Measurements from ENCODE around the gene RBM44.

RBM44 gene

DNA sequence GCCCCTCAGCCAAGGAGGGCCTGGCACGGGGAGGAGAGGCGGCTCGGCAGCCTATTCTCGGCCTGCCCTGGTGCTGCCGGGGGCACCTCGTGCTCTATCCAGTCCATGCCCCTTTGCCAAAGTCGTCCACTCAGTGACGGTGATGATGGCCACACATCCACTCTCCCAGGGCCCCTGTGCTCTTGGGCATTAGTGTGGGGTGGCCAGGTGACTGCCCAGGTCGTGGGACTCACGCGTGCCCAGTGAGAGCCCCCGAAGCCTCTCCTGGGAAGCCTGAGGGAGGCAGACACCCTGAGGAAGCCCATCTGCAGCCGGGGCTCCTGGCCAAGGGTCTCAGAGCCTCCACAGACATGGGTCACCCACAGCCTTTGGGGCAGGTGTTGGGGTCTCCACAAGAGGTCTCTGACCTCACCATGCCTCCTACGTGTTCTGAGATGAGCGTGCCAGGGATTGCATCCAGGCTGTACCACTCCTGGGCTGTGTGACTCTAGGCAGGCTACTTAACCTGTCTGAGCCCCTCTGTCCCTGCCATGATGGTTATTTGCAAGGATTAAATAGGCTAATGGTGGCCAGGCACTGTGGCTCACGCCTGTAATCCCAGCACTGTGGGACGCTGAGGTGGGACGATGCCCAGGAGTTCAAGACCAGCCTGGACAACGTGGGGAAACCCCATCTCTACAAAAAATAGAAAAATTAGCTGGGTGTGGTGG lies 73.8 kb downstream of the RBM44 start:
- DNase-seq (ENCODE audit: low read depth): no peak

- DNase-seq (ENCODE audit: low read depth): no peak
Observed at GRCh38 chr2:237873421-237873831, 74.8 kb downstream of the RBM44 start.

- DNase-seq (ENCODE audit: low read depth): no peak
Observed at GRCh38 chr2:237873897-237874551, 75.4 kb downstream of the RBM44 start.

DNA sequence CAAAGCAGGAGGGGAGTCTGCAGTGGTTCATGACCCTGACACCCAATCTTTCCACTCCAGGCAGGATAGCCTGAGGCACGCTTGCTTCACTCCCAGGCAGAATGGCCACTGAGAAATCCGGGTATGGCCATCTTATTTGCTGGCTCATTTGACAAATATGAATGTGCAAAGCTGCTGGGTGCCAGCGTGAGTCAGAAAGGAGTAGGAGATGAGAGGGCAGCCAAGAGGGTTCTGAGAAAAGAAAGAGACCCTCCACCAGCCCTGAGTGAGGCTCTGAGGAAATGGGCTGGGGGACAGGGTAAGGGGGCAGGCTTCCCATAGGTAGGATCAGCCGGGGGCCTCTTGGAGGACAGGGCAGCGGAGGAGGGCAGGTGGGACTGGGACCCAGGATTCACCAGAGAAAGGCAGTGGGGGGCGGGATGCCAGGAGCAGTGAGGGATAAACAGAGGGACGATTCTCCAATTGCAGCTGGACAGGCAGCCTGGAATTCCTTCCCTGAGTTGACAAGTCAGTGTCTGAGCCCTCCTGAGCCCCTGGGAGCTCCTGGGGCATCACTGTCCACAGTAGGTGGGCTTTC lies 76.1 kb downstream of the RBM44 start:
- no peak for DNase-seq (ENCODE audit: low read depth)

GRCh38 chr2:237875256-237876060 lies 76.9 kb downstream of the RBM44 start:
- no peak for DNase-seq (ENCODE audit: low read depth)

DNA sequence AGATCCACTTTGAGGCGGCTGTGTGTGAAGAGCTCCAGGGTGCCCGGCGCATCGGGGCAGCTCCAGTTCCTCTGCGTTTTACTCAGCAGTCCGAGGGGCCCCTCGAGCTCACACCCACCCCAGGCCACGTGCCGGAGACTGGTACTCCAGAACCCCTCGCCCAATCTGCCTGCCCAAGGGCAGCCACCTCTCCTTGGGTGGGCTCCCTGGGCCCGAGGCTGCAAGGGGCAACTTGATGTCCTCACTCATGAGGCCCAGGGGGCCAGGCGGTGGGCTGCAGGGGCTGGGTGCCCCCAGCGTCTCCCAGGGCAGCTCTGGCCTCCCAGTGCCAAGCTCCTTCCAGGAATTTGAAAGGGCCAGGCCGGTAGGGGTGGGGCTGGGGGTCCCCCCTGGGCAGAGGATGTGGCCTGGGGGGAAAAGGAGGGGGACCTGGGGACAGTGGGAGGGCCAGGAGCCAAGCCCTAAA lies 77.5 kb downstream of the RBM44 start:
- no peak for DNase-seq (ENCODE audit: low read depth)

DNA sequence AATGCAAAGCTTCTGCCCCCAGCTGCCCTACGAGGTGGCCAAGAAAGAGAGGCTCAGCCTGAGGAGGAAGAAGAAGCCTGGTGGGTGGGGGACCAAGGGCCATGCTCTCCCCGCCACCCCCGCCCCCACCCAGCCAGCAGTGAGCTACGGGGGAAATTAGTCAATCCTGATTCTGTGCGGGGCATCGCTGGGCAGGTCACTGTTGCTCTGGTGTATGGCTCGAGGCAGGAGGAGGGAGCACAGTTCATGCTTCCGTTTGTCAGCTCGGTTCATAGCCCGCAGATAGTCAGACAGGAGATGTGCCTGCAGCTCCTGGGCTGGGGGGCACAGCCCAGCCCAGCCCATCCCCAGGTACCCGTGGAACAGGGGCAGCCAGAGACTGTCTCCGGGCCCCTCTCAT lies 78.0 kb downstream of the RBM44 start:
- DNase-seq (ENCODE audit: low read depth): no peak

DNA sequence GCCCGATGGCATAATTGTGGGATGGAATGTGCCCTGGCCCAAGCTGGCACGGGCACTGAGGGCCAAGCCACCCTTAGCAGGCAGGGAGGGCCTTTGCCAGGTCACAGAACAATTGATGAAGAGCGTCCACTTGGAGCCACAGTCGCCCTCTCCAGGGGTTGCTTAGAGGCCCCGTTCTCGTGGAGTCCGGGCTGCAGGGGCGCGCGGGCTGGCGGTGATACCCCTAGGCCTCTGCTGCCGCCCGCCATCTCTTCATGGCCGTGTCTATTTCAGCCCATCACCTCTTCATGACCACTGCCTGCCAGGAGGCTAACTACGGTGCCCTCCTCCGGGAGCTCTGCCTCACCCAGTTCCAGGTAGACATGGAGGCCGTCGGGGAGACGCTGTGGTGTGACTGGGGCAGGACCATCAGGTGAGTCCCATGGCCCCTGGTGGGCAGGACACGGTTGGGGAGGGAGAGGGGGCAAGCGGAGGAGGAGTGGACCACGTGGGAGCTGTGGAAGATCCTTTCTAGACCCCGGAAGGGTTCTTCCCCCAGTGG lies 78.4 kb downstream of the RBM44 start:
- no peak for DNase-seq (ENCODE audit: low read depth)

DNA sequence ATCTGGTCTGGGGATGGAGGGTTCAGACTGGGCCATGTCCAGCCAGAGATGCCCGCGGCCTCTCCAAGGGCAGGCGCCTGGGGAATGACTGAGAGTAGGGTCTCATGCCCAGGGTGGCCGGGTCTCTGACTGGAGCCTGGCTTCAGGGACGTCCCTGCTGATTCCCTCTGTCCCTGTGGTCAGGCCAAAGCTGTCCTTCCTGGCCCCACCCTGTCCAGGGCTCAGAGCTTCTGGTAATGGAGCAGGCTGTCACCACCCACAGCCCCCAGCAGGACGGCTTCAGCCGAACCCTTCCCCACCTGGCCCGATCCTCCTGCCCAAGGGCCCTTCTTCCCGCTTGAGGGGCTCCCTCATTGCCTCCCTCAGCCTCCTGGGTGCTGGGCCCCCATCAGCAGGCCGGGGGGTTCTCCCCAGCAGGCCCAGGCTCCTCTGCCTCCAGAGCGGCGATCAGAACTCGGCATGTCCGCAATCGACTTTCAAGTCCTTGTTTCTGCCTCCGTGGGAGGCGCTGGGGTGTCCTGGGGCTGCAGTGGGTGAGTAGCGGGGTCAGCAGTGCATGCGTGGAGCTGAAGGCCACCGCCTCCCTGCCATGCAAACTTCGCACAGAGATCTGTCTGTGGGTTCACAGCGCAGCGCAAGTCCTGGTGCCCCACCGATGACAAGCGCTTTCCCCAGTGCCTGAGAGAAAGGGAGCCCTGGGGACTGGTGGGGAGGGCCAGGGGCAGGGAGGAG lies 79.2 kb downstream of the RBM44 start:
- DNase-seq (ENCODE audit: low read depth): no peak

GRCh38 chr2:237878321-237879057 lies 79.9 kb downstream of the RBM44 start:
- no peak for DNase-seq (ENCODE audit: low read depth)

GRCh38 chr2:237879058-237879430 lies 80.5 kb downstream of the RBM44 start:
- DNase-seq (ENCODE audit: low read depth): no peak

GRCh38 chr2:237879991-237880560 lies 81.5 kb downstream of the RBM44 start:
- DNase-seq (ENCODE audit: low read depth): no peak

- DNase-seq (ENCODE audit: low read depth): no peak
Observed at GRCh38 chr2:237882510-237883481, 84.2 kb downstream of the RBM44 start.

DNA sequence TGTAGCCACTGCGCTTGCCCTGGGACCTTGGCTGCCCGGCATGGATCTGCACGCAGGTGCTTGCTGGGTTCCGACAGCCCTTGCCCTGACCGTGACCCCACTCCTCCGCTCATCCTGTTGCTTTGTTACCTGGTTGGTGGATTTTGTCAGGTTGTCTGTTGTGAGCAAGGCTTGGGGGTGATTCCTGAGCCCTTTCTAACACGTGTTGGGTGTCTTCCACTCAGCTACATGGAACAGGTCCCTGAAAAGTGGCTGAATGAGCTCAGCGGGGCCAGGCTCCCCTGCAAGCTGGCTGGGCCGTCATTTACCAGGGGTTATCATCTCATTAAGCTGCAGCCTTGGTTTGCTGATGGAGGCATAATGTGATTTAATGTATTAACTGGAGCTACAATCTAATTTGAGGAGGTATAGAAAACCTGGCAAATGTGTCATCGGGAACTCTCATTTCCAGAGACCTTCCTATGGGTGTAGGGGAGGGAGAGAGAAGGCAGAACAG lies 85.4 kb downstream of the RBM44 start:
- DNase-seq (ENCODE audit: low read depth): no peak

- DNase-seq (ENCODE audit: low read depth): no peak
Observed at GRCh38 chr2:237884681-237885080, 86.1 kb downstream of the RBM44 start.

- DNase-seq (ENCODE audit: low read depth): no peak
Observed at GRCh38 chr2:237885111-237885930, 86.7 kb downstream of the RBM44 start.

GRCh38 chr2:237885931-237886684 lies 87.5 kb downstream of the RBM44 start:
- no peak for DNase-seq (ENCODE audit: low read depth)

Measured in activated gamma-delta T cell treated with anti-CD3 and anti-CD28 coated beads, Interleukin-2, amount 50 U/mL, for 16 hours (primary cell).